Panc1 (cell line): Measurements from ENCODE around the gene SV2C. TPM values are rescaled to one million over a fixed set of nuclear protein-coding genes. Genes with fewer than 3 reads are reported as not detected.

Experiments
- ATAC-seq: fragments of 200-7000 bp; cut with Tn5 transposase; 2 replicates; pipeline ENCODE4 v1.9.1; 2020; ENCODE audit warnings: mild to moderate bottlenecking, moderate library complexity
- BruUV-seq: library from RNA; stranded (reverse); fragments of 400-500 nt; replicated peaks from 2 replicates; lab custom pipeline; 2021; lab: Mats Ljungman, UMichigan
- CTCF ChIA-PET: fragments of 300-600 bp; sonication (Branson Sonifier 250); formaldehyde crosslinking; loops from one replicate; lab custom pipeline; 2022; ENCODE audit warnings: antibody characterized with exemption; lab: Charles Lee
- POLR2A ChIA-PET: fragments of 300-600 bp; sonication (Branson Sonifier 250); formaldehyde crosslinking; loops from one replicate; lab custom pipeline; 2022; ENCODE audit warnings: antibody characterized with exemption; lab: Charles Lee
- DNase-seq: peaks from one replicate; pipeline ENCODE4 v3.0.0-alpha.2; 2010; ENCODE audit warnings: low read depth, low spot score
- H3K27ac ChIP-seq: 2 replicates; pipeline ENCODE4 v1.5.1; 2011; ENCODE audit warnings: mild to moderate bottlenecking, low read length, inconsistent platforms
- H3K27me3 ChIP-seq: fragments of 200-500 bp; sonication (Bioruptor generic); 2 replicates; pipeline ENCODE4 v1.6.0; 2014; ENCODE audit warnings: low read length, inconsistent platforms; ENCODE audit not compliant: control insufficient read depth, insufficient read depth
- H3K36me3 ChIP-seq: fragments of 200-500 bp; sonication (Bioruptor generic); 2 replicates; pipeline ENCODE4 v1.5.1; 2014; ENCODE audit warnings: inconsistent platforms, mild to moderate bottlenecking, low read length, moderate library complexity; ENCODE audit not compliant: control insufficient read depth, insufficient read depth
- H3K4me1 ChIP-seq: 2 replicates; pipeline ENCODE4 v1.5.1; 2011; ENCODE audit warnings: inconsistent platforms, mild to moderate bottlenecking, low read length, moderate library complexity; ENCODE audit not compliant: control insufficient read depth, insufficient read depth
- H3K4me3 ChIP-seq, 2 experiments: 2 replicates each; pipeline ENCODE4 v1.5.1; 2011 to 2012; ENCODE audit warnings: low read depth in 2 of 2, low read length in 2 of 2, mild to moderate bottlenecking in 2 of 2, inconsistent platforms in 1 of 2, moderate library complexity in 1 of 2
- H3K9me3 ChIP-seq: fragments of 200-500 bp; sonication (Bioruptor generic); 2 replicates; pipeline ENCODE4 v1.5.1; 2014; ENCODE audit warnings: low read depth, mild to moderate bottlenecking, inconsistent platforms, low read length, moderate library complexity; ENCODE audit not compliant: control insufficient read depth, insufficient read depth
- CTCF ChIP-seq: fragments of 450-650 bp; IDR thresholded peaks from 2 replicates; pipeline ENCODE4 v1.5.1; 2017; ENCODE audit warnings: mild to moderate bottlenecking
- POLR2AphosphoS5 ChIP-seq: IDR thresholded peaks from 2 replicates; pipeline ENCODE4 v1.6.1; 2012; ENCODE audit warnings: mild to moderate bottlenecking, low read depth, low read length, moderate library complexity
- REST ChIP-seq, 2 experiments: IDR thresholded peaks; 2 replicates each; pipeline ENCODE4 v1.6.1; 2011 to 2012; ENCODE audit warnings: low read depth in 2 of 2, control low read depth in 1 of 2, low read length in 1 of 2, mild to moderate bottlenecking in 1 of 2, moderate library complexity in 1 of 2; ENCODE audit not compliant: insufficient read depth in 1 of 2
- SIN3A ChIP-seq: IDR thresholded peaks from 2 replicates; pipeline ENCODE4 v1.6.1; 2012; ENCODE audit warnings: low read depth, mild to moderate bottlenecking, low read length, moderate library complexity, borderline replicate concordance; ENCODE audit not compliant: insufficient read depth
- TCF7L2 ChIP-seq: IDR thresholded peaks from 2 replicates; pipeline ENCODE4 v1.6.1; 2011; ENCODE audit warnings: mild to moderate bottlenecking, low read depth, low read length, inconsistent platforms
- in situ Hi-C: cut with HindIII; loops from 2 replicates; pipeline ENCODE4 v1.10.0; 2016; ENCODE audit warnings: low sequenced_read_pairs, low pct_unique_long_range_greater_than_20kb
- intact Hi-C: fragments of 100-400 bp; cut with micrococcal nuclease; formaldehyde crosslinking; loops from one replicate; pipeline ENCODE4 v1.10.0; 2022; ENCODE audit not compliant: unreplicated experiment
- total RNA-seq: library from RNA; stranded (reverse); gene quantifications from one replicate; pipeline ENCODE4 v1.2.1, GENCODE V29; 2021; ENCODE audit not compliant: unreplicated experiment

Gene SV2C
- total RNA-seq, 1 experiment from 2014 or later = not detected

DNA sequence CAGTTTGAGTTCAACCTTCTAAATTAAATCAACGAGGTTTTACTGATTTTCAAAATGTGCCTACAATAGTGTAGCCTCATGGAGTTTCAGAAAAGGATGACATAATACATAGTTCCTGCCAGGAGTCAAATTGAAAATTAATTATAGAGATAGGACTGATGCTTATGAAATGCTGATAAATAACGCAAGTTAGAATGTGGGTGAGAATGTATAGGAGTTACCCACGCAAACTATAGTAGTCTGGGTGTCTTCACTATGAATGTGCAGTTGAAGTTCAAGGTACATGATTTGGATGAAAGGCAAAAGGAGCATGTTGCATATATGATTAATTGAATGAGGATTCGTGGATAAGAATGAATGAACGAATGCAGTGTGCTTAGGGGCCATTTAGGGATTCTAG lies 95.7 kb downstream of the SV2C start:
- Histone ChIP-seq H3K27ac (no peak overlapping the region), H3K9me3 (no peaks in the 10 kb centered on the region), H3K4me1 (no peaks in the 10 kb centered on the region), H3K27me3 (0 out of 2 replicates have a peak, but pooled peaks cover 3% of the 10 kb centered on the region), H3K4me3 (no peak overlapping the region), H3K36me3 (no peaks in the 10 kb centered on the region)
- ChIA-PET POLR2A (no interaction called here), CTCF (no interaction called here)
- intact Hi-C loops (loop anchor here (5.0 kb wide), 1 partner anchor 442 kb away; no protein-coding TSS in a partner anchor), in situ Hi-C loops (no loop called here)
- ATAC-seq (no peak), DNase-seq (no peak)
- TF ChIP-seq SIN3A (no peak), REST (IDR thresholded peaks at IDR 0.05; ENCODE audit: insufficient read depth in 1 of 2, low read depth in 2 of 2, low read length in 1 of 2) (no peak), CTCF (no peak), POLR2AphosphoS5 (no peak), TCF7L2 (no peak)
- no TSS peak for BruUV-seq

- no peak for ATAC-seq
- H3K27ac ChIP-seq = no peak overlapping the region
- 0 out of 2 replicates have a peak, but pooled peaks cover 3% of the 10 kb centered on the region for H3K27me3 ChIP-seq
- intact Hi-C loops (no loop called here), in situ Hi-C loops (no loop called here)
- no peak overlapping the region for H3K4me3 ChIP-seq
- no peaks in the 10 kb centered on the region for H3K4me1 ChIP-seq
- no peaks in the 10 kb centered on the region for H3K36me3 ChIP-seq
- no peak for TF ChIP-seq SIN3A
- no peak for TF ChIP-seq REST (IDR thresholded peaks at IDR 0.05; ENCODE audit: insufficient read depth in 1 of 2, low read depth in 2 of 2, low read length in 1 of 2)
- TF ChIP-seq CTCF = no peak
- TF ChIP-seq TCF7L2 = no peak
- TF ChIP-seq POLR2AphosphoS5 = no peak
- no TSS peak for BruUV-seq
- ChIA-PET CTCF (no interaction called here), POLR2A (no interaction called here)
- no peak for DNase-seq
- no peaks in the 10 kb centered on the region for H3K9me3 ChIP-seq
Measured at GRCh38 chr5:76180814-76181805, 97.9 kb downstream of the SV2C start.
